DMS 273 (cell line): ENCODE results near the gene ZNF124.
"Not testable (repeated sequence)": the region's sequence is repeated elsewhere in the genome, so short reads cannot be mapped to it uniquely, and the experiment has no call there.

Experiments used
- DNase-seq: peaks from one replicate; lab custom pipeline; 2025; ENCODE audit not compliant: unreplicated experiment; lab: John Stamatoyannopoulos, UW

The ZNF124 gene

GRCh38 chr1:247173431-247173830 is 1.6 kb upstream of the ZNF124 start:
- DNase-seq: no peak

GRCh38 chr1:247172996-247173395 is 1.2 kb upstream of the ZNF124 start:
- no peak for DNase-seq

- not testable (repeated sequence) for DNase-seq
Observed at GRCh38 chr1:247171443-247171842, 377 bp downstream of the ZNF124 start.

GRCh38 chr1:247165674-247166073 is 6.1 kb downstream of the ZNF124 start:
- DNase-seq: no peak

GRCh38 chr1:247164694-247165093 is 7.1 kb downstream of the ZNF124 start:
- DNase-seq: no peak

GRCh38 chr1:247156787-247157232 is 15.0 kb downstream of the ZNF124 start:
- DNase-seq: peak; percentile 23

GRCh38 chr1:247147781-247148180 is 24.0 kb downstream of the ZNF124 start:
- no peak for DNase-seq

- DNase-seq: not testable (repeated sequence)
Observed at GRCh38 chr1:247147120-247147519, 24.7 kb downstream of the ZNF124 start.

- peak; percentile 34 for DNase-seq
Observed at GRCh38 chr1:247146671-247147070, 25.1 kb downstream of the ZNF124 start.

GRCh38 chr1:247145279-247145678 is 26.5 kb downstream of the ZNF124 start:
- DNase-seq: no peak

GRCh38 chr1:247139557-247139956 is 32.3 kb downstream of the ZNF124 start:
- not testable (repeated sequence) for DNase-seq

- no peak for DNase-seq
Observed at GRCh38 chr1:247131236-247131635, 40.6 kb downstream of the ZNF124 start.

- DNase-seq: not testable (repeated sequence)
Observed at GRCh38 chr1:247127519-247128282, 44.1 kb downstream of the ZNF124 start.

GRCh38 chr1:247126601-247127000 is 45.2 kb downstream of the ZNF124 start:
- not testable (repeated sequence) for DNase-seq

- not testable (repeated sequence) for DNase-seq
Observed at GRCh38 chr1:247126166-247126565, 45.7 kb downstream of the ZNF124 start.

- no peak for DNase-seq
Observed at GRCh38 chr1:247121382-247121781, 50.4 kb downstream of the ZNF124 start.

- DNase-seq: not testable (repeated sequence)
Observed at GRCh38 chr1:247120408-247120668, 51.5 kb downstream of the ZNF124 start.

GRCh38 chr1:247119600-247120407 is 52.0 kb downstream of the ZNF124 start:
- no peak for DNase-seq

- DNase-seq: peak; percentile 91
Observed at GRCh38 chr1:247118946-247119446, 52.8 kb downstream of the ZNF124 start.

- peak; percentile 22 for DNase-seq
Observed at GRCh38 chr1:247115545-247115944, 56.3 kb downstream of the ZNF124 start.

GRCh38 chr1:247115141-247115510 is 56.7 kb downstream of the ZNF124 start:
- peak; percentile 49 for DNase-seq
